Fibroblast of the conjunctiva (primary cell): ENCODE measurements around the gene APOB.

Experiments
- DNase-seq: peaks from one replicate; pipeline ENCODE4 v3.0.0-alpha.2; 2010; ENCODE audit warnings: low read depth

The APOB gene

DNA sequence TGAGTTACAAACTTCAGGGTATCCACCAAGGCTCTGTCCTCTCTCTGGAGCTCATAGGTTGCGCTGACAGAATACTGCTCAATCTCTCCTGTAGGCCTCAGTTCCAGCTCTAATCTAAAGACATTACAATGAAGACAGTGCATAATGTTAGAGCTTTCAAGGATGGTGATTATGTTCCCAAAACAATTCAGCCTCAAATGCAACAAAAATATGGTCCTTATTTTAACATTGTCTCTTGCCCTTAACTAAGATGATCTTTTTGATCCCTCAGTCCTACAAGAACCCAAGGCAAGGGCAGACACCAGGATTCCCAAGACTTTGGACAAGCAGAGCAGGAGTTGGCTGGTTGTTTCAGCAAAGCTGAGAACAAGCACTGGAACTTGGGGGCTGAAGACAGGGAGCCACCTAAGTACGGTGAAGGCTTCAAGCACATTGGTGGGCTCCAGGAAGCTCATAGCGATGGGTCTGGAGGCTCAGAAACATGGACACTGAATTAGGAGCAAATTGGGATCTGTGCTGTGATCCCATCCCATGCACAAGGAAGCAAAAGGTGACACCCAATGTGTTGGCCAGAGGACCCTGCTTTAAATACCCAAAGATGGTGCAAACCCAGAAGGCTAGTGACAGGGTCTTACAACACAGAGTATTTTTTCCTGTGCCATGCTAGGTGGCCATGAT lies 24.7 kb downstream of the APOB start:
- no peak for DNase-seq

DNA sequence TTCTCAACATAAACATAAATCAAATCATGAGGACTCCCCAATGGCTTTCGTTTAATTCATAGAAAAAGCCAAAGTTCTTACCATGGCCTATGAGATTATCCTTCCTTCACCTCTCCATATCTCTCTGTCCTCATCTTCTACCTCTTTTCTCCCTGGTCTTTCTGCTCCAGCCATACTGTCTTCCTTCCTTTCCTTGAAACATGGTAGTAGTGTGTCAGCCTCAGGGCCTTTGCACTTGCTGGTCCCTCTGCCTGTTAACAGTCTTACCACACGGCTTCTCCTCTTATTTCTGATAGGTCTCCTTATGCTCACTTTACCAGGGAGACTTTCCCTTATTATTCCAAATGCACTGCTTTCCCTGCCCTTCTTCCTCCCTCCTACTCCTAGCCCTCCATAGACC lies 25.6 kb downstream of the APOB start:
- no peak for DNase-seq

DNA sequence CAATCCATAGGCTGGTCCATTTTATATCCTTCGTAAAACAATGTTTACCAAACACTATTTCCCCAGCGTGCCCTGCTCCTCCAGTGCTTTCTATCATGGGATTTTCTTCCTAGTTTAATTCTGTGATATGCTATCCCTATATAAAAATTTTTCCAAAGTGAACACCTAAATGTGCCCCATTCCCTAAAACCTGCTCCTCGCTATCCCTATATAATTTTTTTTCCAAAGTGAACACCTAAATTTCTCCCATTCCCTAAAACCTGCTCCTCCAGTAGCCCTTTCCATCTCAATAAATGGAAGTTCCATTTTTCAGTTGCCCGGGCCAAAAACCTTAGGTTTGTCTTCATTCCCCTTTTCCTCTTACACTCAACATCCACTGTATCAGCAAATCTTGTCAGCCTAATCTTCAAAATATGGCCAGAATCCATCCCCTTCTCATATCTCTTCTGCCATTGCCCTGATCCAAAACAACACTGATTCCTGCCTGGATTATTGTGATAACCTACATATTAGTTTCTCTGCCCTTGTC lies 26.1 kb downstream of the APOB start:
- DNase-seq = no peak

DNA sequence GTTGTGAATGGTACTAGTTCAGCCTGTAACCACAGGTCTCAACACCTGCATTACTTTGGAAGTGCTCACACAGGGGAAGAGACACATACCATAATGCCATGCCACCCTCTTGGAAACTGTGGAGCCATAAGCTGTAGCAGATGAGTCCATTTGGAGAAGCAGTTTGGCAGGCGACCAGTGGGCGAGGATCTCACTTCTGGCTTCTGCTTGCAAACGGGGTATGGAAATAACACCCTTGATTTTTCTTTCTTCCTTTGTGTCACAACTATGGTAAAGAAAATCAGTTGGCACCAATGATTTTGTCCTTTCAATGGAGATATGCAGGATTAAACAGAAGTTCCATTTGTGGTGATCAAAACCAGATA lies 28.6 kb downstream of the APOB start:
- no peak for DNase-seq

DNA sequence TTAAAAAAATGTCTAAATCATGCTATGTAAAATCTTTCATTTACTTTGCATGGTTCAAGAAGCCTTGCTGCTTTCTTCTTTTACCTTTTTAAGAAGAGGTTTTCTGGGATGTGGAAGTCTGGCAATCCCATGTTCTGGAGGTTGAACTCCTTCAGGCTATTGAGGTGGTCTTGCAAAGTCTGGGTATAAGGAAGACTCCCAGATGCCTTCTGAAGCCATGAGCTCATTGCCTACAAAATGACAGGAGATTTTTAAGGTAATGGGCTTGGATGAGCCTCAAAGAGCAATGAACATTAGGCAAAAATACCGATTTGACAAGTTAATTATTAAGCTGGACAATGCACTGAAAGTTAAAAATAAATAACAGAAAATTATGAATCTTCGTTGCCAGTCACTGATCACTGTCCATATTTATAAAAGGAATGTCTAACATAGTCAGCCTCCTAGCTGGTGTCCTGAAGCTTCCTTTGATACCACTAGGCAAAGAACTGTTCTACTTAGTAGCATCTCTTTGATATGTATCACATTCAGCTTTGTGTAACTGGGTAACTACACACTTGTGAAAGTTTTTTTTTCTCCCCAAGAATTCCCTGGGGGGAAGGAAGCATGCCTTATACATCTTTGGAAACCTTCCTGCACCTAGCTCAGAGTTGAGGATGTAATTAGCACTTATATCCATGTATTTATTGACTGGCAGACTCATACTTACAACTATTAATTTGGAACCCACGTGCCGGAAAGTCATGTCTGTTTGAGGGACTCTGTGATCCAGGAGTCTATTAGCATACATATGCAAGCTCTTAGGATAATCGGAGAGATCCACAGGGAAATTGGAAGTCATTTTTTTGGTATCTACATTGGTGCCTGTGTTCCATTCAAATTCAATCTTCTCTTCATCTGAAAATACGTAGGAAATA lies 29.3 kb downstream of the APOB start:
- no peak for DNase-seq

DNA sequence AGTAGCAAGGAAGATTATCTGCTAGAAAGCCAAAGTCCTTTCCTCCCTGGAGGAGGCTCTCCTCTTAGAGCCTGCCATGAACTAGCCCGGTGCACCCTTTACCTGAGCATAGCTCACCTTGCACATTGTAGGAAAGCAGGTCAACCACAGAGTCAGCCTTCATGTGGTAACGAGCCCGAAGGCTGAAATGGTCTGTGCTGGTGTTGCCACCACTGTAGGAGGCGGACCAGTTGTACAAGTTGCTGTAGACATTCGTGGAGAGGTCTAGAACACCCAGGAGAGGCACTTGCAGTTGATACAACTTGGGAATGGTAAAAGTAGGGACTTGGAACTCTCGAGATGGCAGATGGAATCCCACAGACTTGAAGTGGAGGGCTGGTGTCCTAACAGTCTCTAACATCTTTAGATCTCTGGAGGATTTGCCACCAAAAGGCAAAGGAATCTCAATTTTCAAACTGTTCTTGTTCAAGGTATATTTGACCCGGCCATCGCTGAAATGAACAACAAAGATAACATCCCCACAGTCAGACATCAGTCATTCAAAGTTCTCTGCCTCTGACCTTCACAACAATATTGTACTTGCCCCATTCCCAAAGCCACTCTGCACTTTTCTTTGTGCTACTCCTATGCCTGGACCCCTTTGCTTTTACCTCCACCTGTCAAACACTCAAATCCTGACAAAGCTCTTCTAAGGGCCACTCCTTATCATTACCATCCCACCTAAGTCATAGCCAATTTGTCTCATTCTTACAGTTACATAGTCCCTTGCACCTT lies 30.6 kb downstream of the APOB start:
- DNase-seq = no peak

DNA sequence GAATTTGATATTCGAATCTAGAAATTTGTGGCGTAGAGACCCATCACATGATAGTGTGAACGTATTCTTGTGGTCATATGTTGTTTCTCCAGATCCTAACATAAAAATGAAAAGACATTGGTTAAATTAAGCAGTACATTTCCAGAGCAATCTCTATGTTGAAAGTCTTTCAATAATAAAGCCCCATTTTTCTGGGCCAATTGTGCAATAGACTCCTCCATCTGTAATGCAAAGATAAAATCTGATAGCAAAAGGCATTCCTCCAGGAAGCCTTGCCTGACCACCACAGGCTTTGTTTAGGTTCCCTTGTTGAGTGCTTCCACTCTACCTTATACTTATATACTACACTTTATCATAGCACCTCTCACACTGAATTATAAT lies 31.3 kb downstream of the APOB start:
- no peak for DNase-seq

DNA sequence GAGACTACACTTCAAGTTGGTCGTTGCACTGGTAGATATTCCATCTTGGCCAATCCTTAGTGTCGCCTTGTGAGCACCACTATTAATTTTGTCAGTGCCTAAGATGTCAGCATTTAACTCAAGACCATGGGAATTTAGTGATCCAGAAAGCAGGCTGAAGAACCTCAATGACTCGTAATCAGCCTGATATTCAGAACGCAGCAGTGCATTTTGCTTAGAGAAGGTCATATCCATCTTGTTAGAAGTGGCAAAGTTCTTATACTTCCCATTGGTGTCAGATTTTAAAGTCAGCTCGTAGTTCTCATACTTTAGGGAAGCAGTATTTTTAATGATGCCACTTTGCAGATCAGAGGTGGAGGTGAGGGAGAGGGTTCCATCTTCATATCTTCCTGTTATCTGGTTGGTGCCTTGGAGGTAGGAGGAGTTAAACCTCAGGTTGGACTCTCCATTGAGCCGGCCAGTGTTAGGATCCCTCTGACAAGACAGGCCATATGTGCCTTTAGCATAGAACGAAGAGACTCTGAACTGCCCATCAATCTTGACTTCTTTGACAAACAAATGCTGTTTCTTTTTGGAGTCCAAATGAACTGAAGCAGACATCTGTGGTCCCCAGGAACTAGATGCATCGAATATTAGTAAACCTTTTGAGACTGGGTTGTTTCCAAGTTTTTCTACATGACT lies 31.9 kb downstream of the APOB start:
- DNase-seq = no peak

DNA sequence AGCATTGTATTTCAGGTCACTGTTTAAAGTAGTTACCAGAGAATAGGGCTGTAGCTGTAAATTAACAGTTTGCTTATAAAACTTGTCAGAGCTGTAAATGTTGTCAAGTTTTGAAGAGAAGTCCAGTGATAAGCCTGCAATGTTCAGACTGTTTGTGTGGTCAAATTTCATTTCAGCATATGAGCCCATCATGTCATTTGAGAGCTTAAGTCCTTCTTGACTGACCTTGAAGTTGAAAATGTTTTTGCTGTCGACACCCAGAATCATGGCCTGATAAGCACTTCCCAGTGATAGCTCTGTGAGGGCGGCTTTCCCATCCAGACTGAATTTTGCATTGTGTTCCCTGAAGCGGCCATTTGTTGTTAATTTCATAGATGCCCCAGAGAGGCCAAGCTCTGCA lies 32.4 kb downstream of the APOB start:
- no peak for DNase-seq

DNA sequence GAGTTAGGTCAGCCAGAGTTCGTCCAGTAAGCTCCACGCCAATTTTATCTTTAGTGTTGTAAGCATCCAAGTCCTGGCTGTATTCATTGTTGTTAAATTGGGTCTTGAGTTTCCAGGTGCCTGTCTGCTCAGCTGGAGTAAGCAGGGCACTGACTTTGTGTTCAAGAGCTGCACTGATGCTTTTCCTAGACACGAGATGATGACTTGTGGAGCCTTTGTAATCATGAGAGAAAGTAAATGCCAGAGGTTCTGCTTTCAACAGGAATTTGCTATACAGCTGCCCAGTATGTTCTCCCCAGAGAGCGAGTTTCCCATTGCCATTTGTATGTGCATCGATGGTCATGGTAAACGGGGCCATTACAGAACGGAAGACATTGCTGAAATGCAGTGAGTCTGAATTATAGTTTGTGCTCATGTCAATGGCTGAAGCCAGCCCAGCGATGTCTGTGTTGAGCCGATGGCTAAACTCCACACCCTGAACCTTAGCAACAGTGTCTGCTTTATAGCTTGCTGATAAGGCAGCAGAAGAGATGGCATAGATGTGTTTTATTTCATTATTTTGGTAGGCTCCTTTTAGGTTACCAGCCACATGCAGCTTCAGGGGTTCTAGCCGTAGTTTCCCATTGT lies 32.9 kb downstream of the APOB start:
- DNase-seq = no peak

DNA sequence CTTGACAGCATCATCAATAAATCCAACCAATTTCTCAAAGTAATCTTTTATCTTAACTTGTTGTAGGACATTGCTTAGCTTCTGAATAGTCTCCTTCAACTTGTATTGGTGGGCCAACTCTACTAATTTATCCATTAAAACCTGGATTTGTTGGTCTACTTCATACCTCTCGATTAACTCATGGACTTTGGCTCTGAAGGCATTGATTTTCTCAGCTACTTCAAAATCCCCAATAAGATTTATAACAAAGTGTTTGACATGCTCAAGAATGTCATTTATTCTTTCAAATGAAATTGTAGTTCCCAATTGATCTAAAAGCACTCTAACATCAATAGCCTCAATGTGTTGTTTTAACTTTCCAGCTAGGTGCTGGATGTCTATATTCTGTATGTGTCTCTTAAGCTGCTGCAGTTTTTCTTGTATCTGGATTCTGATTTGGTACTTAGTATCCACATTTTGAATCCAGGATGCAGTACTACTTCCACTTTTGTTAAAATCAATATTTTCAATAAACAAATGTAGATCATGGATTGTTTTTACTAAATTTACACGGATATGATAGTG lies 34.1 kb downstream of the APOB start:
- no peak for DNase-seq

DNA sequence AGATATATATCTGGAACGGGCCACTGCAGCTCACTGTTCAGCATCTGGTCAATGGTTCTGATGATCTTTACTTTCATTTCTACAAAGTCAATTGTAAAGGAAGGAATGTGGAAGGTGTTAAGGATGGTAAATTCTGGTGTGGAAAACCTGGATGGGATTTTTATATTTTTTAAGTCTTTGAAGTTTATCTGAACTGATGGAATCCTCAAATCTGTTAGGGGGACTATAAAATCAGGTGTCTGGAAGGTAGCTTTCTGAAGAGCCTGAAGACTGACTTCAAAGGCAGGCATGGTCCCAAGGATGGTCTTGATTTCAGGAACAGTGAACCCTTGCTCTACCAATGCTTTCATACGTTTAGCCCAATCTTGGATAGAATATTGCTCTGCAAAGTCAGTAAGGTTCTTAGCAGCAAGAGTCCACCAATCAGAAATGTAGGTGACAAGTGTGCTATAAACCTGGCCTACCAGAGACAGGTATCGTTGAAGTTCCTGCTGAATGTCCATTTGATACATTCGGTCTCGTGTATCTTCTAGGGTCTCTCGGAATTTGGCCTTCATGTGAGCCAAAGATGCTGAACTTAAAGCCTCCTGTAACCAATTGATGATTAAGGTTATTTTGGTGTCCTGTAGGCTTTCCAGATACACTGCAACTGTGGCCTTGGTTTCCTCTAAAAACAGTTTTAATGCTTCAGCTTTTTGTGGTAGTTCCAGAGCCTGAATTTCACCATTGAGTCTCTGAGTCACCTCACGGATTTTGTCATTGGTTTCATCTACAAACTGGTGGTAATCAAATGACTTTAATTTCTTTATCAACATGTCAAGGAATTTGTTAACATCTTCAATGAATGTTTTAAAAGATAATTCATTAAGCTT lies 34.8 kb downstream of the APOB start:
- no peak for DNase-seq

DNA sequence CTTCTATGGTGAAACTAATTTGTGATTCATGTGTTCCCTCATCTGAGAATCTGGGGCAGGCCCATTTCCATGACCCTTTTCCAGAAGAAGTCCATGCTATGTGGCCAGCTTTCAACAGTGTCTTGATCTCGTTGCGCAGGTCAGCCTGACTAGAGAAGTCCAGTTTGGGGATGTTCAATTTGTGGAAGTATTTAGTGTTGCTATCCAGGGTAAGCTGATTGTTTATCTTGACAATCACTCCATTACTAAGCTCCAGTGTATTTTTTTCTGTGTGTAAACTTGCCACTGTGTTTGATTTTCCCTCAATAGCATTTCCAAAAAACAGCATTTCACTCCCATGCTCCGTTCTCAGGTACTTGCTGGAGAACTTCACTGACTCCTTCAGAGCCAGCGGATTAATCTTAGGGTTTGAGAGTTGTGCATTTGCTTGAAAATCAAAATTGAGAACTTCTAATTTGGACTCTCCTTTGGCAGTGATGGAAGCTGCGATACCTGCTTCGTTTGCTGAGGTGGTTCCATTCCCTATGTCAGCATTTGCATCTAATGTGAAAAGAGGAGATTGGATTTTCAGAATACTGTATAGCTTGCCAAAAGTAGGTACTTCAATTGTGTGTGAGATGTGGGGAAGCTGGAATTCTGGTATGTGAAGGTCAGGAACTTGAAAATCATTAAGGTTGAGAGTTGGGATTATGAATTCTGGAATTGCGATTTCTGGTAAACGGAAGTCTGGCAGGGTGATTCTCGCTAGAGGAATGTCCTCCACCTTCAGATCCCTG lies 35.7 kb downstream of the APOB start:
- DNase-seq = no peak

DNA sequence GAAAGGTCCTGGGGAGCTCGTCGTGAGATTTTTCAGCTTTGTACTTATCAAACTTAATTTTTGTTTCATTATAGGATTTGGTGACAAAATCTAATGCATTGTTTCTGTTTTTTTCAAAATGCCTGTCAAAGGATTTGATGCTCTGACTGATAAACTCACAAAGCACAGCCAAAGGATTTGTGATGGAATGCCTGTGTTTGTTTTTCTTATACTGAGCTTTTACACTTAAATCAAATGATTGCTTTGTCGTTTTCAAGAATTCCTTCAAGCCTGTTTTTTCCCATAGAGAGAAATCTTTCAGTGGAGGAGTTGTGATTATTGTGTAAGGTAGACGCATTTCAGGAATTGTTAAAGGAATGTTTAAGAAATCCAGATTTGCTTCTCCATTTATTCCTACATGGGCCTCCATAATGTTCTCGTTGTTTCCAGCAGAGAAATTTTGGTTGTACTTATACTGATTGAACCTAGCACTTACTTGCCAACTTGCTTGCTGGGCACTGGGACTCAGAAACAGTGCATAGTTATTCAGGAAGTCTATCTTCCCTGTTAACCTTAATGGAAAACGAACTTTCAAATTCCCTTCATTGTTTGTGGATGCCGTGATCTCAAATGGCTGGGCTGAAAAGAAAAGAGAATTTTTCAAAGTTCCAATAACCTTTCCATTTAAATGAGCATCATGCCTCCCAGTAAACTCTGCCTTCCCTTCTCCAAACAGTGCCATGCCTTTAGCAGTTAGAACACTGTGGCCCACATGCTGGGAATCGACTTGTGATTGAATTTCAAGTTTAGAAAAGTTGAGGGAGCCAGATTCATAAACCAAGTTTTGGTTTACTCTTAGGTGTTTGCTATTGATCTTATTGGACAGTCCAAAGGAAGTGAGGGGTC lies 36.5 kb downstream of the APOB start:
- DNase-seq = no peak

DNA sequence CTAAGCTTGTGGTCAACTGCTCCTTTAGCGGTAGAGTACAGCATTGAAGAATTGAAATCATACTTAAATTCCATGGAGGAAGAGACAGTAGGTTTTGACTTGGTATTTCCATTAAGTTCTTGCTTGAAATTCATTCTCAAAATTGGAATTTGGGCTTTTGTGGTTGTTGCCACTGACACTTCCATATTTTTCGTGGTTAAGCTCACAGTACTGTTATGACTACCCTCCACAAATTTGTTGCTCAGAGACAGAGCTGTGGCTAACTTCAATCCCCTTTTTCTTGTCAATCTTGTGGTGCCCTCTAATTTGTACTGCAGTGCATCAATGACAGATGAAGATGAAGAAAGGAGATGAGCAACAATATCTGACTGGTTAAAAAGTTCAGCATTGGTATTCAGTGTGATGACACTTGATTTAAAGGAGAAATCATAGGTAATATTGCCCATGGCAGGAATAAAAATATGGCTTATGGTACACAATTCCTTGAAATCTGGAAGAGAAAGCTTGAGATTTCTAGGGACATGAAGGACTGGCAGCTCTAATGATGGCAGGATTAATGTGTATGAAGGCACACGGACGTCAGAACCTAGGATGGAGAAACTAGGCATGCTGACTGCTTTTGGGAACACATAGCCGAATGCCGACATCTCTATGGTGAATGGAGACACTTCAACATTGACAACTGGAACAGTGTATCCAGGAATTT lies 37.3 kb downstream of the APOB start:
- DNase-seq = no peak

DNA sequence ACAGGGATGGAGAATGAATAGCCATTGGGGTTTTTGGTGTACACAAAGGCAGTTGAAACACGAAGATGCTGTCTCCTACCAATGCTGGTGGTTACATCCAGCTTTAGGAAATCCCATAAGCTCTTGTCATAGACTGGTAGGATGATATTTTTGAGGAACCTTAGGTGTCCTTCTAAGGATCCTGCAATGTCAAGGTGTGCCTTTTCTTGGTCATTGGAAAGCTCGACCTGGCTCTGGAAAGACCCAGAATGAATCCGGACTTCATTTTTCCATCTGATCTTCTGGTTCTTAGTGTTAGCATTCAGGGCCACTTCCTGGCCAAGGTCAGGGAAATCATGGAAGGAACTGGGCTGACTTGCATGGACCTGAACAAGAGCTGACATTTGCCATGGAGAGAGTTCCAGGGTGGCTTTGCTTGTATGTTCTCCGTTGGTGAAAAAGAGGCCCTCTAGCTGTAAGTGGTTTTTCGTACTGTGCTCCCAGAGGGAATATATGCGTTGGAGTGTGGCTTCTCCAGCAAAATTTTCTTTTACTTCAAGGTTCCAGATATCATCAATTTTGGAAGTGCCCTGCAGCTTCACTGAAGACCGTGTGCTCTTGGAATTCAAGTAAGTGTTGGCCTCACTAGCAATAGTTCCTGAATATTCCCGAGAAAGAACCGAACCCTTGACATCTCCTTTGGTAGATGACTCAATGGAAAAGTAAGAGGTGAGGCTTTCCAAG lies 38.0 kb downstream of the APOB start:
- no peak for DNase-seq

DNA sequence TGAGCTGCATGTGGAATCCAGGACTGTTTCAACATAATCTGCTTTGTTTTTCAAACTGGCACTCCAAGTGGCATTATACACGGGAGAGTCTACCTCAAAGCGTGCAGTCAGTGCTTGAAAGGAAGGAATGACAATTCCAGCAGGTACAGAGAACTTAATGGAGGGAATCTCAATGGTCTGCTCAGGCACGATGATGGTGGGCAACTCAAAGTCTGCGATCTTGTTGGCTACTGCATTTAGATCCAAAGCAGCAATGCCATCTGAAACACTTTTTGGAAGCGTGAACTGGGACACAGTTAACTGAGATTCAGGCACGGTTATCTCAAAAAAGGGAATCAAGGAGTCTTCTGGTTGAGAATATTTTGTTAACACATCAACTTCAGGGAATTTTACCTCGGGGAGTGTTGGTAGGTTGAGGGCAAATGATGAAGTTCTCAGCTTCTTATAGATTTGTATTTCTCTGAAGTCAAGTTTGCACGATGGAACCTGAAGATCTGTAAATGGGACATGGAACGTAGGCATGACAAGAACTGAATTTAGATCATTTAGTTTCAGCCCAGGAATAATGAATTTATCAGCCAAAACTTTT lies 38.7 kb downstream of the APOB start:
- no peak for DNase-seq
